ENCODE results near the gene CTXN1. TPM values are rescaled to one million over a fixed set of nuclear protein-coding genes. Genes with fewer than 3 reads are reported as not detected.

CTXN1 gene
- total RNA-seq, 4 donors from 2014 or later: 0.66 to 0.94 (median 0.68) TPM; not detected in 1

GRCh38 chr19:7923295-7924191 lies 2.4 kb downstream of the CTXN1 start:
- TF ChIP-seq, protein P1, sequence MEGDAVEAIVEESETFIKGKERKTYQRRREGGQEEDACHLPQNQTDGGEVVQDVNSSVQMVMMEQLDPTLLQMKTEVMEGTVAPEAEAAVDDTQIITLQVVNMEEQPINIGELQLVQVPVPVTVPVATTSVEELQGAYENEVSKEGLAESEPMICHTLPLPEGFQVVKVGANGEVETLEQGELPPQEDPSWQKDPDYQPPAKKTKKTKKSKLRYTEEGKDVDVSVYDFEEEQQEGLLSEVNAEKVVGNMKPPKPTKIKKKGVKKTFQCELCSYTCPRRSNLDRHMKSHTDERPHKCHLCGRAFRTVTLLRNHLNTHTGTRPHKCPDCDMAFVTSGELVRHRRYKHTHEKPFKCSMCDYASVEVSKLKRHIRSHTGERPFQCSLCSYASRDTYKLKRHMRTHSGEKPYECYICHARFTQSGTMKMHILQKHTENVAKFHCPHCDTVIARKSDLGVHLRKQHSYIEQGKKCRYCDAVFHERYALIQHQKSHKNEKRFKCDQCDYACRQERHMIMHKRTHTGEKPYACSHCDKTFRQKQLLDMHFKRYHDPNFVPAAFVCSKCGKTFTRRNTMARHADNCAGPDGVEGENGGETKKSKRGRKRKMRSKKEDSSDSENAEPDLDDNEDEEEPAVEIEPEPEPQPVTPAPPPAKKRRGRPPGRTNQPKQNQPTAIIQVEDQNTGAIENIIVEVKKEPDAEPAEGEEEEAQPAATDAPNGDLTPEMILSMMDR (IDR thresholded peaks at IDR 0.05; ENCODE audit: low read depth): no peak

DNA sequence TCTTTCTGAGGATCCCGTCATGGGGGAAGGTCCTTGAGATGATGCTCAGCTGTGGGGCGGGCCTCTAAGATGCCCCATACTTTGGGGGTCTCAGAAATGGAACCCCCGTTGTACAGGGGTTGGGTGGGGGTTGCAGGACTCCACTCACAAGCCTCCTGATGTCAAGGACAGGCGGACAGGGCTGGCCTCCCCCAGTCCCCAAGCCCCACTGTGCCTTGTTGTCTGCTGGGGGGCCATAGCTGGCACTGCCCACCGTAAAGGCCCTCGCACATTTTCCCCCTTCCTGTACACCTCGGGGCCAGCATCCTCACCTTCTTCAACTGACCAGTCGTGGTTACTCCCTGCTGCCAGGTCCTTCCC lies 3.1 kb downstream of the CTXN1 start:
- TF ChIP-seq, protein P1 (IDR thresholded peaks at IDR 0.05; ENCODE audit: low read depth): no peak

DNA sequence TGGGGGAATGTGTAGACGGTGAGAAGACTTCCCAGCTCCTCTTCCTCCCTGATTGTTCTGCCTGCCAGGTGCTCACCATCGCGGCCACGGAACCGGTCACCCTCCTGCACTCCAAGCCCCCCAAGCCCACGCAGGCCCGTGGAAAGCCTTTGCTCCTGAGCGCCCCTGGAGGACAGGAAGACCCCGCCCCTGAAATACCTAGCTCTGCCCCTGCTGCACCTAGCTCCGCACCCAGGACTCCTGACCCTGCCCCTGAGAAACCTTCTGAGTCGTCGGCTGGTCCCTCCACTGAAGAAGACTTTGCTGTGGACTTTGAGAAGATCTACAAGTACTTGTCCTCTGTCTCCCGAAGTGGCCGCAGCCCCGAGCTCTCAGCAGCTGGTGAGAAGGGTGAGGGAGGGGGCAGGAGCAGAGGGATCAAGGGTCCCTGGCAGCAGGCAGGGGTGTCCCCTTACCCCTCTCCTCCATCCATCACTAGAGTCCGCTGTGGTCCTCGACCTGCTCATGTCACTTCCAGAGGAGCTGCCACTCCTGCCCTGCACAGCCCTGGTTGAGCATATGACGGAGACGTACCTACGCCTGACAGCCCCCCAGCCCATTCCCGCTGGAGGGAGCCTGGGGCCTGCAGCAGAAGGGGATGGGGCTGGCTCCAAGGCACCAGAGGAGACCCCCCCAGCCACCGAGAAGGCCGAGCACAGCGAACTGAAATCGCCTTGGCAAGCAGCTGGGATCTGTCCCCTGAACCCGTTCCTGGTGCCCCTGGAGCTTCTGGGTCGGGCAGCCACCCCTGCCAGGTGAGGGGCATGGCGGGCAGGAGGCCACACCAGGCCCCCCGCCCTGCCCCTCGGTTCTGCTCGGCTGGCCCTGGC lies 3.7 kb downstream of the CTXN1 start:
- TF ChIP-seq, protein P1 (IDR thresholded peaks at IDR 0.05; ENCODE audit: low read depth): no peak

DNA sequence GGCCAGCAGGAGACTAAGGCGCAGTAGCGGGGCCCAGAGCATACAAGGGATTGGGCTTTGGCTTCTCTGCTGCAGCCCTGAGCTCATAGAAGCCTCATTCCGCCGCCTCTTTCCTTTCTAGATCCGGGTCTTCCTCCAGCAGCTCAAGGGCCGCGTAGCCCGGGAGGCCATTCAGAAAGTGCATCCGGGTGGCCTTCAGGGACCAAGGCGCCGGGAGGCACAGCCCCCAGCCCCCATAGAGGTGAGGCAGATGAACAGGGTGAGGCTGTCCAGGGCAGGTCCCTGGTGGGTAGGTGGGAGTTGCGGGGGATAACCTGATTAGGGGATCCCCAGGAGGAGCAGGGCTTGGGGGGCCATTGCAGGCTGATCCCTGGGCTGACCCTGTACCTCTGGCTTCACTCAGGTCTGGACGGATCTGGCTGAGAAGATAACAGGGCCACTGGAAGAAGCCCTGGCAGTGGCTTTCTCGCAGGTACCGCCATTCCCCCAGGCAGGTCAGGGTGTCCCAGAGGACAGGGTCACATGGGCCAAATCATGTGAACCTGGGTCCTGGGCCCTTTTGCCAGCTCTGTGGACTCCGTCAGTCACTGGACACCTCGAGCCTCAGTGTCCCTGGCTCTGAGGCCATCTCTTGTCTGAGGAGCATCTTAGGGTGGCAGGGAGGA lies 4.5 kb downstream of the CTXN1 start:
- TF ChIP-seq, protein P1 (IDR thresholded peaks at IDR 0.05; ENCODE audit: low read depth): no peak

DNA sequence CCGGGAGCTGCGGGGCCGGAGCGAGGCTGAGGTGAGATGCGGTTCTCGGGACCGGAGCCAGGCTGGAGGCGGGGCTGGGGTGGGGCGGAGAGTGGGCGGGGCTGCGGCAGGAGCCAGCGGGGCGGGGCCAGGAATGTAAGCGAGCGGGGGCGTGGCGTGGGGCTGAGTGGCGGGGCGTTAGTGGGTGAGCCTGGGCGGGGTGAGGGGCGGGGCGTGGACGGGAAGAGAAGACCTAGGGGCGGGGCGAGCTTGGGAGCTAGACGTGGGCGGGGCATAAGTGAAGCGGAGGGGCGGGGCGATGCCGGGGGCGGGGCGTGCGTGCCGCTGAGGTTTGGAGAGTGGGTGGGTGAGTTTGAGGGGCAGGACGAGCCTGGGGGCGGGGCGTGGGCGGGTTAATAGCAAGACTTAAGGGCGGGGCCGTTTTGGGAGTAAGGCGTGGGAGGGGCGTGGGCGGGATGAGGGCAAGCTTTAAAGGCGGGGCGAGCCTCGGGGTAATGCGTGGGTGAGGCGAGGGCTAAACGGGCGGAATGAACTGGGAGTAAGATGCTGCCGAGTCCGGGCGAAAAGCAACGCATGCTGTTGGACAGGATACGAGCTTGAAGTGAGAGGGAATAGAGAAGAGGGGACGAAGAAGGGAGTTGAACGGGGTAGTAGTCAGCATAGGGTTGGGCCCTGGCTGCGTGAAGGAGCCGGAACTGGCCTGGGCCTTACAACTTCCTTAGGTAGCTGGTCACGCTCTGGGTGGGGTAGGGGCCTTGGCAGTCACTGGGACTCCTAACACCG lies 5.2 kb downstream of the CTXN1 start:
- TF ChIP-seq, protein P1 (IDR thresholded peaks at IDR 0.05; ENCODE audit: low read depth): no peak

- TF ChIP-seq, protein P1 (IDR thresholded peaks at IDR 0.05; ENCODE audit: low read depth): no peak
Observed at GRCh38 chr19:7919610-7920518, 6.1 kb downstream of the CTXN1 start, which contains the start of gene SNAPC2. Gene SNAPC2, plus strand, starts transcription at chr19:7920338. Its CDS starts 29 bp downstream, at chr19:7920367.
